Endothelial cell of umbilical vein (primary cell): ENCODE measurements around the gene SCNN1B. TPM values are rescaled to one million over a fixed set of nuclear protein-coding genes. Genes with fewer than 3 reads are reported as not detected.

ENCODE experiments used
- BruUV-seq: library from RNA; stranded (reverse); fragments of 400-500 nt; replicated peaks from 2 replicates; lab custom pipeline; 2021; lab: Mats Ljungman, UMichigan
- CTCF ChIA-PET: fragments of 300-600, 350-600 bp; sonication (Branson Sonifier 250); formaldehyde crosslinking; loops from one replicate; lab custom pipeline; 2021; ENCODE audit warnings: antibody characterized with exemption, inconsistent platforms; lab: Charles Lee
- POLR2A ChIA-PET: fragments of 300-600, 350-600 bp; sonication (Branson Sonifier 250); formaldehyde crosslinking; loops from one replicate; lab custom pipeline; 2021; ENCODE audit warnings: antibody characterized with exemption, inconsistent platforms; lab: Charles Lee
- DNase-seq: peaks from one replicate; pipeline ENCODE4 v3.0.0-alpha.2; 2011; ENCODE audit warnings: low read depth, low spot score
- FAIRE-seq: peaks from 2 replicates; lab custom pipeline; 2011; peaks lifted over from hg19 to GRCh38; lab: Jason Lieb, UNC
- H2AFZ ChIP-seq: 2 replicates; pipeline ENCODE4 v1.6.0; 2012; ENCODE audit warnings: low read depth, low read length, control low read depth, inconsistent platforms
- H3K27ac ChIP-seq: 2 replicates; pipeline ENCODE4 v1.5.1; 2011; ENCODE audit warnings: low read depth, mild to moderate bottlenecking, control low read depth, low read length, moderate library complexity; ENCODE audit not compliant: insufficient read depth
- H3K27me3 ChIP-seq, 2 experiments: 2 replicates each; pipeline versions ENCODE4 v1.6.0 to v1.6.1; 2011; ENCODE audit warnings: low read length in 2 of 2, mixed read lengths in 1 of 2; ENCODE audit not compliant: control insufficient read depth in 2 of 2, insufficient read depth in 2 of 2
- H3K36me3 ChIP-seq, 2 experiments: 2 replicates in 1 of 2; 3 replicates in 1 of 2; pipeline ENCODE4 v1.5.1; 2011; ENCODE audit warnings: low read length in 2 of 2, mild to moderate bottlenecking in 1 of 2, moderate library complexity in 1 of 2; ENCODE audit not compliant: control insufficient read depth in 2 of 2, insufficient read depth in 2 of 2; ENCODE audit errors: extremely low read depth in 1 of 2
- H3K4me1 ChIP-seq: 3 replicates; pipeline ENCODE4 v1.5.1; 2011; ENCODE audit warnings: mild to moderate bottlenecking, low read length; ENCODE audit not compliant: control insufficient read depth, insufficient read depth; ENCODE audit errors: extremely low read depth
- H3K4me2 ChIP-seq: 2 replicates; pipeline ENCODE4 v1.6.1; 2011; ENCODE audit warnings: low read length, control low read depth, mixed read lengths; ENCODE audit not compliant: insufficient read depth
- H3K4me3 ChIP-seq, 3 experiments: fragments of 200-600 bp in 1 of 3; sonication (generic), shearing (Covaris generic) in 1 of 3; replicated peaks in 1 of 3; 2 replicates each; pipeline ENCODE4 v1.5.1; 2011 to 2016; ENCODE audit warnings: control low read depth in 3 of 3, low read length in 3 of 3, mild to moderate bottlenecking in 2 of 3, inconsistent platforms in 1 of 3, low read depth in 1 of 3, moderate library complexity in 1 of 3; ENCODE audit not compliant: insufficient read depth in 1 of 3
- H3K79me2 ChIP-seq: 2 replicates; pipeline ENCODE4 v1.6.0; 2012; ENCODE audit warnings: low read length, inconsistent platforms; ENCODE audit not compliant: control insufficient read depth, insufficient read depth
- H3K9ac ChIP-seq: replicated peaks from 2 replicates; pipeline ENCODE3; 2011; ENCODE audit warnings: low read length, control low read depth; ENCODE audit not compliant: insufficient read depth; ENCODE audit errors: extremely low read depth
- H3K9me1 ChIP-seq: replicated peaks from 3 replicates; pipeline ENCODE4 v1.6.0; 2011; ENCODE audit warnings: mild to moderate bottlenecking, low read length; ENCODE audit not compliant: control insufficient read depth, insufficient read depth; ENCODE audit errors: extremely low read depth
- H3K9me3 ChIP-seq: replicated peaks from 2 replicates; pipeline ENCODE4 v1.5.1; 2012; ENCODE audit warnings: low read length, inconsistent platforms; ENCODE audit not compliant: control insufficient read depth, insufficient read depth
- H4K20me1 ChIP-seq: replicated peaks from 2 replicates; pipeline ENCODE3; 2011; ENCODE audit warnings: mild to moderate bottlenecking, low read length; ENCODE audit not compliant: control insufficient read depth, insufficient read depth; ENCODE audit errors: extremely low read depth
- EZH2 ChIP-seq: IDR thresholded peaks from 2 replicates; pipeline ENCODE4 v1.6.1; 2012; ENCODE audit warnings: borderline replicate concordance, low read depth, mild to moderate bottlenecking, moderate library complexity, low read length, inconsistent platforms; ENCODE audit not compliant: severe bottlenecking
- FOS ChIP-seq: IDR thresholded peaks from 2 replicates; pipeline ENCODE4 v1.6.1; 2011; ENCODE audit warnings: mild to moderate bottlenecking, low read length, moderate library complexity, borderline replicate concordance; ENCODE audit not compliant: insufficient read depth
- GATA2 ChIP-seq: IDR thresholded peaks from 2 replicates; pipeline ENCODE4 v1.7.0; 2011; ENCODE audit warnings: low read depth, mild to moderate bottlenecking, moderate library complexity, mixed read lengths, low read length; ENCODE audit not compliant: insufficient read length, insufficient read depth
- JUN ChIP-seq: IDR thresholded peaks from 2 replicates; pipeline ENCODE4 v1.6.1; 2011; ENCODE audit warnings: borderline replicate concordance, low read depth; ENCODE audit not compliant: insufficient read length, insufficient read depth
- MYC ChIP-seq: IDR thresholded peaks from one replicate; pipeline ENCODE4 v1.6.1; 2011; ENCODE audit warnings: mild to moderate bottlenecking, low read depth, low read length
- POLR2A ChIP-seq: IDR thresholded peaks from 2 replicates; pipeline ENCODE4 v1.6.1; 2012; ENCODE audit warnings: low read depth, mild to moderate bottlenecking, control low read depth, low read length
- POLR2AphosphoS5 ChIP-seq: IDR thresholded peaks from 2 replicates; pipeline ENCODE4 v1.6.1; 2012; ENCODE audit warnings: low read depth, mild to moderate bottlenecking, control low read depth, low read length, moderate library complexity; ENCODE audit not compliant: insufficient read depth
- dilution Hi-C: fragments of 300-500 bp; cut with MboI; formaldehyde crosslinking; loops from one replicate; pipeline ENCODE4 v1.15.0; 2019; ENCODE audit warnings: low sequenced_read_pairs; ENCODE audit not compliant: extremely low pct_ligation_motif_present
- intact Hi-C: fragments of 100-400 bp; cut with micrococcal nuclease; formaldehyde crosslinking; loops from one replicate; pipeline ENCODE4 v1.10.0; 2022
- polyA plus RNA-seq, 4 experiments: library from polyadenylated mRNA; depleted of rRNA in 3 of 4; stranded (reverse) in 3 of 4; unstranded in 1 of 4; fragments of >200 nt; gene quantifications; 2 replicates each; pipeline versions ENCODE4 v1.2.1 to v1.2.3, GENCODE V29; 2011 to 2012; ENCODE audit warnings: missing spikeins in 1 of 4
- total RNA-seq: library from RNA; stranded (reverse); gene quantifications from 2 replicates; pipeline ENCODE4 v1.2.3, GENCODE V29; 2021
- TF ChIP-seq, protein P1 (sequence below), 2 donors: IDR thresholded peaks; 1 replicate in 1 of 2; 2 replicates in 1 of 2; pipeline ENCODE4 v1.5.1; 2011; ENCODE audit warnings: low read length in 2 of 2, mild to moderate bottlenecking in 2 of 2, moderate library complexity in 2 of 2, control low read depth in 1 of 2, inconsistent platforms in 1 of 2, low read depth in 1 of 2; ENCODE audit not compliant: insufficient read depth in 1 of 2; ENCODE audit errors: extremely low read depth in 1 of 2
- TF ChIP-seq, protein P2 (sequence below): IDR thresholded peaks from 2 replicates; pipeline ENCODE4 v1.6.1; 2011; ENCODE audit not compliant: insufficient read depth, insufficient read length

The SCNN1B gene
- total and polyA plus RNA-seq, 2 donors (not counting 3 experiments of a cell fraction or from before 2014, with no cell fraction given) = not detected

DNA sequence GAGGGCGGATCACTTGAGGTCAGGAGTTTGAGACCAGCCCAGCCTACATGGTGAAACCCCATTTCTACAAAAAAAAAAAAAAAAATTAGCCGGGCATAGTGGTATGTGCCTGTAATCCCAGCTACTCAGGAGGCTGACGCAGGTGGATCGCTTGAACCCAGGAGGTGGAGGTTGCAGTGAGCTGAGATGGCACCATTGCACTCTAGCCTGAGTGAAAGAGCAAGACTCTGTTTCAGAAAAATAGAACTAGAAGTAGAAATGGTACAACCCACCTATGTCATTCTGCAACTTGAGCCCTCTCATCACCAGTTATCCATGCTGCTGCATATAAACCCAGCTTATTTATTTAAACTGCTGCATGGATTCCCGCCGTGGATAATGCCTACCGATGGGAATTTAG lies 1.6 kb downstream of the SCNN1B start:
- H3K27me3 ChIP-seq = peaks cover 19 to 20% of the 10 kb centered on the region in 2 experiments
- DNase-seq = no peak
- no peak overlapping the region for H3K9ac ChIP-seq
- no peaks in the 10 kb centered on the region for H3K79me2 ChIP-seq
- H3K4me2 ChIP-seq = no peak overlapping the region
- no peak overlapping the region for H2AFZ ChIP-seq
- no peaks in the 10 kb centered on the region for H4K20me1 ChIP-seq
- FAIRE-seq = no peak
- no TSS peak for BruUV-seq
- TF ChIP-seq, protein P1, sequence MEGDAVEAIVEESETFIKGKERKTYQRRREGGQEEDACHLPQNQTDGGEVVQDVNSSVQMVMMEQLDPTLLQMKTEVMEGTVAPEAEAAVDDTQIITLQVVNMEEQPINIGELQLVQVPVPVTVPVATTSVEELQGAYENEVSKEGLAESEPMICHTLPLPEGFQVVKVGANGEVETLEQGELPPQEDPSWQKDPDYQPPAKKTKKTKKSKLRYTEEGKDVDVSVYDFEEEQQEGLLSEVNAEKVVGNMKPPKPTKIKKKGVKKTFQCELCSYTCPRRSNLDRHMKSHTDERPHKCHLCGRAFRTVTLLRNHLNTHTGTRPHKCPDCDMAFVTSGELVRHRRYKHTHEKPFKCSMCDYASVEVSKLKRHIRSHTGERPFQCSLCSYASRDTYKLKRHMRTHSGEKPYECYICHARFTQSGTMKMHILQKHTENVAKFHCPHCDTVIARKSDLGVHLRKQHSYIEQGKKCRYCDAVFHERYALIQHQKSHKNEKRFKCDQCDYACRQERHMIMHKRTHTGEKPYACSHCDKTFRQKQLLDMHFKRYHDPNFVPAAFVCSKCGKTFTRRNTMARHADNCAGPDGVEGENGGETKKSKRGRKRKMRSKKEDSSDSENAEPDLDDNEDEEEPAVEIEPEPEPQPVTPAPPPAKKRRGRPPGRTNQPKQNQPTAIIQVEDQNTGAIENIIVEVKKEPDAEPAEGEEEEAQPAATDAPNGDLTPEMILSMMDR (IDR thresholded peaks at IDR 0.05; ENCODE audit: extremely low read depth in 1 of 2, insufficient read depth in 1 of 2, low read depth in 1 of 2, low read length in 2 of 2) = no peak
- TF ChIP-seq EZH2 (no peak), GATA2 (no peak), JUN (no peak), POLR2A (no peak), MYC (no peak), POLR2AphosphoS5 (no peak), FOS (no peak)
- TF ChIP-seq, protein P2, sequence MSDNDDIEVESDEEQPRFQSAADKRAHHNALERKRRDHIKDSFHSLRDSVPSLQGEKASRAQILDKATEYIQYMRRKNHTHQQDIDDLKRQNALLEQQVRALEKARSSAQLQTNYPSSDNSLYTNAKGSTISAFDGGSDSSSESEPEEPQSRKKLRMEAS = no peak
- dilution Hi-C loops = no loop called here
- no peaks in the 10 kb centered on the region for H3K9me3 ChIP-seq
- H3K9me1 ChIP-seq = no peaks in the 10 kb centered on the region
- ChIA-PET CTCF (no interaction called here), POLR2A (no interaction called here)
- H3K36me3 ChIP-seq = no peaks in the 10 kb centered on the region
- intact Hi-C loops = no loop called here
- H3K4me3 ChIP-seq = no peak overlapping the region
- H3K4me1 ChIP-seq = no peaks in the 10 kb centered on the region
- no peak overlapping the region for H3K27ac ChIP-seq
